Spleen (tissue), 11 donors: Measurements from ENCODE around the gene KCNJ3. TPM values are rescaled to one million over a fixed set of nuclear protein-coding genes. Genes with fewer than 3 reads are reported as not detected.

Experiments used
- DNase-seq: peaks from one replicate; pipeline ENCODE4 v3.0.0-alpha.2; 2020
- H3K27ac ChIP-seq, 8 donors: fragments of 200-600 bp; sonication (generic) in 7 of 8; 1 replicate in 4 of 8; 2 replicates in 4 of 8; pipeline versions ENCODE4 v1.5.0 to v1.8.0; 2016 to 2021; ENCODE audit warnings: inconsistent platforms in 4 of 8, mild to moderate bottlenecking in 4 of 8, moderate library complexity in 1 of 8
- H3K27me3 ChIP-seq, 7 donors: fragments of 200-600 bp; sonication (generic) in 6 of 7; replicated peaks in 1 of 7; 1 replicate in 4 of 7; 2 replicates in 3 of 7; pipeline versions ENCODE4 v1.5.0 to v1.8.0; 2016 to 2021; ENCODE audit warnings: inconsistent platforms in 3 of 7, mild to moderate bottlenecking in 1 of 7
- H3K36me3 ChIP-seq, 6 donors: fragments of 200-600 bp; sonication (generic) in 5 of 6; 1 replicate in 4 of 6; 2 replicates in 2 of 6; pipeline versions ENCODE4 v1.5.0 to v1.8.0; 2016 to 2021; ENCODE audit warnings: inconsistent platforms in 2 of 6
- H3K4me1 ChIP-seq, 6 donors: fragments of 200-600 bp; sonication (generic) in 5 of 6; 1 replicate in 3 of 6; 2 replicates in 3 of 6; pipeline versions ENCODE4 v1.5.0 to v1.8.0; 2016 to 2021; ENCODE audit warnings: inconsistent platforms in 3 of 6
- H3K4me3 ChIP-seq, 8 donors: fragments of 200-600 bp; sonication (generic) in 7 of 8; 1 replicate in 4 of 8; 2 replicates in 4 of 8; pipeline versions ENCODE4 v1.5.0 to v1.8.0; 2016 to 2021; ENCODE audit warnings: inconsistent platforms in 4 of 8, mild to moderate bottlenecking in 4 of 8, moderate library complexity in 2 of 8
- H3K9me3 ChIP-seq, 8 donors: fragments of 200-600 bp; sonication (generic) in 7 of 8; 1 replicate in 4 of 8; 2 replicates in 4 of 8; pipeline versions ENCODE4 v1.5.0 to v1.8.0; 2016 to 2021; ENCODE audit warnings: inconsistent platforms in 4 of 8
- CTCF ChIP-seq, 11 experiments: fragments of 200-600 bp in 7 of 11; fragments of 450-650 bp in 4 of 11; sonication (generic) in 4 of 11; IDR thresholded peaks in 8 of 11; conservative IDR thresholded peaks in 3 of 11; 1 replicate in 7 of 11; 2 replicates in 4 of 11; pipeline versions ENCODE4 v1.4.0 to v1.8.0; 2016 to 2021; ENCODE audit warnings: antibody characterized with exemption in 11 of 11, inconsistent platforms in 4 of 11, mild to moderate bottlenecking in 1 of 11
- POLR2A ChIP-seq, 3 donors: fragments of 450-650 bp; IDR thresholded peaks; one replicate each; pipeline ENCODE4 v1.5.1; 2017; ENCODE audit warnings: antibody characterized with exemption in 3 of 3, mild to moderate bottlenecking in 1 of 3
- POLR2AphosphoS5 ChIP-seq, 3 donors: sonication (generic); formaldehyde crosslinking; IDR thresholded peaks; one replicate each; pipeline ENCODE4 v1.5.1; 2017; ENCODE audit warnings: antibody characterized with exemption in 3 of 3
- WGBS, 5 donors: extraction: QIAGEN DNeasy Blood & Tissue Kit in 3 of 5; methylation state at CpG; one replicate each; pipeline versions ENCODE4 v1.1.5 to v1.1.7; 2013 to 2018; 5-methylcytosine and 5-hydroxymethylcytosine counted together
- intact Hi-C: fragments of 100-400 bp; cut with DNase I; formaldehyde crosslinking; loops from one replicate; pipeline ENCODE4 v1.15.0; 2023; ENCODE audit warnings: low total_unique reads
- polyA plus RNA-seq, 3 donors: library from polyadenylated mRNA; stranded (reverse); fragments of 200-250 nt; gene quantifications; one replicate each; pipeline ENCODE4 v1.2.1, GENCODE V29; 2013
- total RNA-seq, 7 donors: library from RNA; depleted of rRNA in 3 of 7; stranded (reverse); fragments of >200 nt in 3 of 7; fragmentation: NEBNext Ultra II Directional in 4 of 7; extraction: Animal tissue kit (Norgen Biotek cat#: 25700) in 4 of 7; gene quantifications; one replicate each; pipeline versions ENCODE4 v1.1.0 to v1.2.1, GENCODE V29; 2016 to 2021
- donor health status: healthy with polysubstance abuse.
- donor health status: DM: no; HTN: no; CAD: no; lungs with moderate emphysema.
- donor health status: DM: no; HTN: no; CAD: no.
- donor health status: Bipolar disorder and iron deficiency.
- donor health status: healthy.
- donor health status: DM: no; HTN: no; CAD: no.
- donor health status: DM: yes; HTN: yes; CAD: no.

The KCNJ3 gene
- total and polyA plus RNA-seq, 10 donors: 0.12 to 2.4 (median 0.98) TPM

GRCh38 chr2:154882725-154883124 is 184.2 kb downstream of the KCNJ3 start:
- Histone ChIP-seq H3K4me3 (no peak overlapping the region), H3K36me3 (no peaks in the 10 kb centered on the region), H3K9me3 (peaks cover 0 to 18% (median 8%) of the 10 kb centered on the region in 8 donors), H3K27ac (no peak overlapping the region), H3K4me1 (no peaks in the 10 kb centered on the region), H3K27me3 (no peaks in the 10 kb centered on the region)
- TF ChIP-seq CTCF (IDR thresholded peaks at IDR 0.05 in 8 of 11, conservative IDR thresholded peaks at IDR 0.05 in 3 of 11) (no peak), POLR2AphosphoS5 (IDR thresholded peaks at IDR 0.05) (no peak), POLR2A (IDR thresholded peaks at IDR 0.05) (no peak)
- 81 to 88% (median 86%) methylated on average over 3 of the region's 3 CpGs for WGBS, 5 donors
- no peak for DNase-seq
- intact Hi-C loops: no loop called here

- DNase-seq: peak; percentile 72
- intact Hi-C loops: no loop called here
- WGBS, 5 donors: 82 to 97% (median 85%) methylated on average over 2 to 5 of the region's 5 CpGs
- no peak for TF ChIP-seq CTCF (IDR thresholded peaks at IDR 0.05 in 8 of 11, conservative IDR thresholded peaks at IDR 0.05 in 3 of 11)
- no peak for TF ChIP-seq POLR2AphosphoS5 (IDR thresholded peaks at IDR 0.05)
- no peak for TF ChIP-seq POLR2A (IDR thresholded peaks at IDR 0.05)
- Histone ChIP-seq H3K4me3 (no peak overlapping the region), H3K27ac (no peak overlapping the region), H3K4me1 (no peaks in the 10 kb centered on the region), H3K9me3 (peaks cover 0 to 33% (median 14%) of the 10 kb centered on the region in 8 donors), H3K27me3 (no peaks in the 10 kb centered on the region), H3K36me3 (no peaks in the 10 kb centered on the region)
Measured at GRCh38 chr2:154886316-154886715, 187.8 kb downstream of the KCNJ3 start.

GRCh38 chr2:154898269-154898668 is 199.8 kb downstream of the KCNJ3 start:
- 67 to 96% (median 85%) methylated on average over 1 of the region's 1 CpG for WGBS, 5 donors

GRCh38 chr2:154901063-154901462 is 202.6 kb downstream of the KCNJ3 start:
- Histone ChIP-seq H3K36me3 (no peaks in the 10 kb centered on the region), H3K27me3 (no peaks in the 10 kb centered on the region), H3K9me3 (peaks cover 0 to 17% (median 4%) of the 10 kb centered on the region in 8 donors), H3K4me3 (no peak overlapping the region), H3K4me1 (no peaks in the 10 kb centered on the region), H3K27ac (no peak overlapping the region)
- no peak for TF ChIP-seq CTCF (IDR thresholded peaks at IDR 0.05 in 8 of 11, conservative IDR thresholded peaks at IDR 0.05 in 3 of 11)
- intact Hi-C loops: no loop called here
- WGBS, 5 donors: 77 to 90% (median 82%) methylated on average over 1 of the region's 1 CpG
- DNase-seq: no peak

More at GRCh38 chr2:154898269-154898668, 199.8 kb downstream of the KCNJ3 start:
- no peaks in the 10 kb centered on the region for H3K27me3 ChIP-seq
- H3K27ac ChIP-seq: no peak overlapping the region
- DNase-seq: no peak
- intact Hi-C loops: no loop called here
- H3K36me3 ChIP-seq: no peaks in the 10 kb centered on the region
- TF ChIP-seq POLR2AphosphoS5 (IDR thresholded peaks at IDR 0.05): no peak
- no peak for TF ChIP-seq CTCF (IDR thresholded peaks at IDR 0.05 in 8 of 11, conservative IDR thresholded peaks at IDR 0.05 in 3 of 11)
- no peak for TF ChIP-seq POLR2A (IDR thresholded peaks at IDR 0.05)
- H3K9me3 ChIP-seq: no peaks in the 10 kb centered on the region
- H3K4me3 ChIP-seq: no peak overlapping the region
- no peaks in the 10 kb centered on the region for H3K4me1 ChIP-seq
